SKM-1 (cell line): Measurements from ENCODE around the gene GOLGA6L7.
"Not testable (repeated sequence)": the region's sequence is repeated elsewhere in the genome, so short reads cannot be mapped to it uniquely, and the experiment has no call there.

Experiments
- DNase-seq: peaks from one replicate; lab custom pipeline; 2025; ENCODE audit not compliant: unreplicated experiment; lab: John Stamatoyannopoulos, UW

Gene GOLGA6L7

DNA sequence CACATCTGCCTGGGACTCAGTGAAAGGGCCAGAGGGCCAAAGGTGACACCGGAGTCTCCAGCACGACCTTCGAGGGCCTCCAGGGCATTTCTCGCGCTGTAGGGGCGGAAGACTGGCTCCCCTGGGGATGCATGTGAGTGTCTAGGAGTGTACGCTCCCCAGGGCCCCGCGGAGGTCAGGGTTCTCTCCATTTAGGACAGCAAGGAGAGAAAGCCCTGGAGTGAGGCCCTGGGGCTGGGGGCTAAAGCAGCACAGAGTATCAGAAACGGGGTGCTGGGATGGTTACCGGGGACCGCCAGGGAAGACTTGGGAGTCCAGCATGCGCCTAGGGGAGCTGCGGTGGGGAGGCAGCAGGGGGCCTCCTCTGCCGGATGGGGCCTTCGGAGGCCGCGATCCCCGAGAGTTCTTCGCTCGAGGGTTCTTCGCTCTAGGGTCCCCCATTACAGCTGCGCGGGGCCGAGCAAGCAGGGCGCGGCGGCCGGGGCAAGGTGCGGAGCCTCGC is 36.7 kb upstream of the GOLGA6L7 start:
- no peak for DNase-seq

DNA sequence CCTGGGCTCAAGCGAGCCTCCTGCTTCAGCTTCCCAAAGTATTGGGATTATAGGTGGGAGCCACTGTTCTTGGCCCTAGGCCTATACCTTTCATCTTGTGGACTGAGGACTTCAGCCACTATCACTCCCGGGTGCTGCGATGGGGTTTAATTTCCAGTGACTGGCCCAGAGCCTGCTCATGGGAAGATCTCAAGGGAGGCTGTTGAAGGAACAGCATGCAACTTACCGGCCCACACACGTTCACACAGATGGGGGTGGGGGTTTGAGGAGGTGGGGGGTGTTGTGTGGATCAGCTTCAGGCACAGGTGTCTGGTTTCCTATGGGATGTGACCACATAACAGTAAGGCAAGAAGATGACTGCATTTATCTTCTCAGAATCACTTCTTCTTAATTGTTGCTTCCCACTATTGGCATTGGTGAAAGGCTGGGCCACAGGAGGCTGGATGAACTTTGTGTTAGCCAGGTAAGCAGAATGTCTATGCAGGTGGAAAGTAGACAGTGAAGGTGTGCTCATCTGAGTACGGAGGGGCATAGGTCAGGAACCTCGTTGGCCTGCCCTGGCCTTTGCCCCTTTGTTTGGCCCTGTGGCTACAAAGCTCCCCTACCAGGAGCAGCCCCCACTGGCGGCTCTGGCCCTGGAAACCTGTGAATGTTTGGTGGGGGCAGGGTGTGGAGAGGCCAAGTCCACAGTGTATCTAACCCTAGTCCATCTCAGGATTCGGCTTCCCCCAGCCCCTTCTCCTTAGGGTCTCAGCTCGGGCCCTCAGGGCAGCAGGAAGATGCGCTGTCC is 35.9 kb upstream of the GOLGA6L7 start:
- DNase-seq: no peak

DNA sequence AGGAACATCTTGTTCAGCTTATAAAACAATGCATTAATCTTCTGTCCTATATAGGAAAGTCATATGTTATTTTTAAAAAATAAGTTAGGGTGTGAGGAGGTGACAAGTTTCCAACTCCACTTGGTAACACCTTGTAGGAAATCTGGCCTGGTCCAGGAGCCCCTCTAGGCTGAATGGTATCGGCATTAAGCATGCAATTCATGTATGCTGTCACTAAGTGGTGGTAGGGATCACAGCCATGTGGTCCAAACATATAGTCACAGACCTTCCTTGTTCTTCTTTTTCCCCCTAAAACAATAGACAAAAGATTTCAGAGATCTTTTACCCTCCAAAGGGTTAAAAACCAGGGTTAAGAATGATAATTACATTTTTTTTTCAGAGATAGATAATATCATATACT is 33.2 kb upstream of the GOLGA6L7 start:
- DNase-seq: no peak

DNA sequence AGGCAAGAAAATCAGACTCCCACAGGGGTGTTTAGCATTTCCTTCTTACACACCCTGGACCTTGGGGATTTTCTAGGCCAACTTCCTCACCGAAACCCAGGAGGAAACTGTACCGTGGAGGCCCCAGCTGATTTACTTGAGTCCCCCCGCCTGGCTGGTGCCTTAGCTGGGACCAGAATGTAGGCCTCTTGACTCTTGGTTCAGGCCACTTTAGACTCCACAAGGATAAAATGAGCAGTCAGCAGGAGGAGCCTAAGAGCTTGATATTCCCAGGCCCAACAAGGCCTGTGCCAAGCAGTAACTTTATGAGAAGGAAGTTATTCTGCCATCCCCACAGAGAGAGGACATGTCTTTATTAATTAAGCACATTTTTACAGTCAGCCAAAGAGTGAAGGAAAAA is 32.7 kb upstream of the GOLGA6L7 start:
- no peak for DNase-seq

DNA sequence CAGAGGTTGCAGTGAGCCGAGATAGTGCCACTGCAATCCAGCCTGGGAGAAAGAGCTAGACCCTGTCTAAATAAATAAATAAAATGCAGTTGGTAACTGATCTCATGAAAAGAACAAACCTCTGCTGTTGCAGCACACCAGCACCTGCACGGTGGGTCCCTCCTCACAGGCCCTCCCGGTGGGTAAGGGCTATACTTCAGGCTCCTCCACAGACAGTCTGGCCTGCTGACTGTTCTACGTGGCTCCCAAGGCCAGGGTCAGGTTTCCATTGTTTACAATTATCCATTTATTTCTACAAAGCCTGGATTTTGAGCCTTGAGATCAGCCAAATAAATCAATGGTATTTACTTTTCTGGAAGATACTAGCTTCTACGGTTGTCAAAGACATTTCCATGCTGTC is 32.2 kb upstream of the GOLGA6L7 start:
- no peak for DNase-seq

DNA sequence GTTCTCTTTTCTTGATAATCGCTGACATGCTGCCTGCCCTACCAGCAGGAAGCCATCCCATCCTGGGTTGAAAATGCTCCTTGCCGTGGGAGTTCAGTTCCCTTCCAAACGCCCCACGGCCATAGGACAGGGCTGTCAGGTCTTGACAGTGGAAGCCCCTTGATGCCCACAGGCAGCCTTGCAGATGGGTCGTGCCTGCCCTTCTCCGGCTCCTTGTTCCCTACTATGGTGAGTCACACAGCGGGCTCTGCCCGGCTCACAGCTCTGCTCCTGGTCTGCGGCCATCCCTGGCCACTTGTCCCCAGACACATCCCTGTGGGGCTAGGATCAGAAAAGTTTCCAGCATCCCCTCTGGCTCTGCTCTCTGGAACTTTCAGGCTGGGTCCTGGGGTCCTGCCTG is 31.1 kb upstream of the GOLGA6L7 start:
- DNase-seq: no peak

DNA sequence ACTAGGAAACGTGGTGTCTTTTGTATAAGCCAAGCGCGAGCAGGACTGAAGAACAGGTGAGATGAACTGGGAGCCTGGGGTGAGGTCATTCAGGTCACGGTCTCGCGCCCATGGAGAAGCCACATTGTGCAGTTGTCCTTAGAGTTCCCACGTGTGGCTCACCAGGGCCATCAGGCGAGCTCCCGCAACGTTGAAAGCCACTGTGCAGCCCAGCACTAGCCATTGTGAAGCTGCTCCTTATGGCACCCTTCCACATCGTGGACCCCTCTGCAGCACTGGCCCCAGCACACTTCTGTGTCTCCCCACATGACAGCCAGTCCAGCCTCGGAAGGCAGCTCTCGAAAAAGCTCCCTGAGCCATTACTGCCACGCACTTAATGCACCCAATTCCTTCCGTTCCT is 29.8 kb upstream of the GOLGA6L7 start:
- no peak for DNase-seq

DNA sequence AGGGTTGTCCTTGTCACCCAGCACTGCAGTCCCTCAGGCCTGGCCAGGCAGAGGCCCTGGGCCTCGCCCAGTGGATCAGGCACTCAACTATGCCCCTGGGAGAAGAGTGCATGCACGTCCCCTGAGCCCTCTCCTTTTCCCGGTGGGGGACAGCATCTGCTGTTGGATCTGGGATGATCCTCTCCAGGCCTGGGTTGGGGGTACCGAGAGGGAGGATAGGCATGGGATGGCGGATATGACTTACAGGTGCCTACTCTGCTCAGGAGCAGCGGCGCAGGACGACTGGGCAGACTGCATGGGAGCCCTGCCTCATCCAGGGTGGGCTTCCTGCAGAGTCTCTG is 28.4 kb upstream of the GOLGA6L7 start:
- no peak for DNase-seq

DNA sequence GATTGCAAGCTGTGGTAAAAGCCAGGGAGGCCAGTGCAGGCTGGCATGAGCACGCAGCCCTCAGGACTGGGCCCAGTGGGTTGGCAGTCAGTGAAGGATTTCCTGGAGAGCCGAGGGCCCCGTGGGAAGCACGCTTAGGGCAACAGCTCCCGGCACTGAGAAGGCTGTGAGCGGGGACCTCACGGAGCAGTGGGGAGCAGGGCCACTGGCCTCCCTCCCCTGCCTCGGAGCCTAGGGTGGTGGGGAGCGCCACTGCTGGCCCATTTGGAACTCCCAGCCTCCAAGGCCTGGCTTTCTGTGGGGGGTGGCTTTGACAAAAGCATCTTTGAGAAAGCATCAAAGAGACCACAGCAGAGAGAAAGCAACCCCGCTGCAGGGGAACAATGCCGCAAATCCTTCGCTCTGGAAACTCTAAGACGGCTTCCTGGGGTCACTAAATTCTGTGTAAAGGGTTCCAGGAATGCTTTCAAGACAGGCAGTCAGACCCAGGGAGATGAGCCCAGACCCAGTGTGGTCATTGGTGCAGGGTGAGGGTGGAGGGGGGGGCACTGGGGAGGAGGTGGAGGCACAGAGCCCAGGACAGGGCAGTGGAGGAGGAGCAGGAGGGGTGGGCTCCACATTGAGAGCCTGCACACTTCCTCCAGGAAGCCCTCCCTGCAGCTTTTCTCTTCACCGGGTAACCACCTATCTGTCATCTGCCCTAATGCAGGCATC is 27.8 kb upstream of the GOLGA6L7 start:
- no peak for DNase-seq

DNA sequence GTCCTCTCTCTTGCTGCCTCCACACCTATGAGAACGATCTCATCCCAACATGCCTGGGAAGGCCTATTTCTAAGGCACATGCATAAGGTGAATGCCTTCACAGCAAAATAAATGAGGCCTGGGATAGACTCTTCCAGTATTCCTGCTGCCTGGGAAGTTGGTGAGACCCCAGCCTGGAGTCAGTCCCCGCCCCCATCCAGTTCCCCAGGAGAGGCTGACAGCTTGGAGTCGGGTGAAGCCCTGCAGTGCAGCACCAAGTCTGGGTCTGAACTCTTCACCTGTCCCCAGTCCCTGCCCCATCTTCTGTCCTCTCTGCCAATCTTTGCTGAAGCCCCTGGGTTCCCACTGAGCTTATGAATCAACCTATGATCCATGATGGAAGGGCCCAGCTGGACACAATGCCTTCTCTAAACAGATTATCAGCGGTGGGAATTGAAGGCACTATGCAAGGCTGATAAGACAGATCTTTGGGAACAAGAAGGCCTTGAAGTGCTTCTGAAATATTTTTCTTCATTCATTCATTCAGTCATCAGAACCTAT is 27.1 kb upstream of the GOLGA6L7 start:
- DNase-seq: no peak

DNA sequence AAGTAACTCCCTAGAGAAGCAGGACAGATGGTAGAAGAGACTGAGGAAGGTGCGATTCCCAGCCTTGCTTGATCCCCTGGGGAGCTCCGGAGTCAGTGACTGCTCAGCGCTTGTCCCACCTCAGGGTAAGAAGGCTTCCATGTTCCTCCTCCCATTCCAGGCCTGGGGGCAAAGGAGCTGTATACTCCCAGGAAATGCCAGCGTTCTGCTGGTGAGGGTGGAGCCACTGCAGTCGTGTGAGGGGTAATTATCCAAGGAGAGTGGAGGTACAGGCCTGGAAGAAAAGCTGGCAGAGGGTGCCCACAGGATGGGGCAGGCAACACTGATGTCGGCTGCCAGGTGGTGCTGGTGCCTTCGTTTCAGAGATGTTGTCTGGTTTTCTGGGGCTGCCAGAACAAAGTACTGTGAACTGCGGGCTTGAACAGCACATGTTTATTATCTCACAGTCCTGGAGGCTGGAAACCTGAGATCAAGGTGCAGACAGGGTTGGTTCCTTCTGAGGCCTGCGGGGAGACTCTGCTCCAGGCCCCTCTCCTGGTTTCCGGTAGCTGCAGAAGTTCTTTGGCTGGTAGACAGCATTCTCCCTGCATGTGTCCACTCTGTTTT is 25.2 kb upstream of the GOLGA6L7 start:
- no peak for DNase-seq

DNA sequence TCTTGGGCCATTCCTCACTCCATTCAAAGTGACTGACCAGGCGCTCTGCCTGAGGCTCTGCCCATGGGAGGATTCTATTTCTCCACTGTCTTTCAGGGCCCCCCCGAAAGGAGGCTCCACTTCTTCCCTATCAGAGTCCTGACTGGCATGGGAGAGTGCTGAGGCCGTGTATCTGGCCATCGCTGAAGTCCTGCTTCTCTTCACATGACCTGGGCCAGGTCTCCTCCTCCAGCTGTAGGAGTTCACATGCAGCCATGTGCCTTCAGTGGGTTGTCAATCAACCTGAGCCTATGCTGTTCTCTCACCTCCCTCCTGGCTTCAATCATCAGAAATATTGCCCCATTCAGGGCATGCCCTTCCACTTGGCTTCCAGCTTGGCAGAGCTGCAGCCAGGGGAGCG is 24.6 kb upstream of the GOLGA6L7 start:
- DNase-seq: no peak

DNA sequence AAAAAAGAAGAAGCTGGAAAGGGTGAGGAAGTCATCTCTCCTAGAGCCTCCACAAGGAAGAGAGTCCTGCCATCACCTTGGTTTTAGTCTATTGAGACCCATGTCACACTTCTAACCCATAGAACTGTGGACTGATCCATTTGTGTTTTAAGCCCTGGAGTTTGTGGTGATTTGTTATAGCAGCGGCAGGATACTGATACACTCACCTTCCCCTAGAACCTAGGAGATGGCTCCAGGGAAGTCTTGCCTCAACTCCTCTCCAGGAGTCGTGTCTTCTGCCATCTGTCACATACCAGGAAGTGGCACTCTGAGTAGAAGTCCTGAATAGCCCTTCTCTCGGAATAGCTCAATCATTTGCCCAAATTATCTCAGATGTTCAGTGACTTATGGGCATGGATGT is 22.7 kb upstream of the GOLGA6L7 start:
- no peak for DNase-seq

DNA sequence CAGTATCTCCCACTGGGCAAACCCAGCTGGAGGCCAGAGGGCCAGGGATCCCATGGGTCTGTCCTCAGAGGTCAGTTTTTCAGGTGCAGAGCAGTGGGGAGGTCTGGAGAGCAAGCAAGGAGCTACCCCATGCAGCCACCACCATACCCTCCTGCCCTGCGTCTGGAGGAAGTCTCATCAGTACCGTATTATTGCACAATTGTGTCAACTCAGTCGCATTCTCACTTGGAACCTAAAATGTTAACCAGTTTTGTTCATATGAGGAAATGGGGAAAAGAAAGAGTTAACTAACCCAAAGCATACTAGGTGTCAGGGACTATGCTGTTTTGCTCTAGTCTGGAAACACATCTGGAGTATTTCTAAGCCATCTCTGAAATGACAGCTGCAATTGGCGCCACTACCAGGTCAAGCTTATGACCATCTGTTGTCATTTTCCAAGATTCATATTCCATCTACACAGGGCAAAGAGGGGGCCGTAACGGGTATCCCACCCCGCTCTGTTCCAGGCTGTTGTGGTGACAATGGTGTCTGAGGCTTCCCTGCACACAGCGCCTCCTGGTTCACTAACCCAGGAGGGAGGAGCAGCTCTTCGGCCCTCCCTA is 20.4 kb upstream of the GOLGA6L7 start:
- DNase-seq: no peak

DNA sequence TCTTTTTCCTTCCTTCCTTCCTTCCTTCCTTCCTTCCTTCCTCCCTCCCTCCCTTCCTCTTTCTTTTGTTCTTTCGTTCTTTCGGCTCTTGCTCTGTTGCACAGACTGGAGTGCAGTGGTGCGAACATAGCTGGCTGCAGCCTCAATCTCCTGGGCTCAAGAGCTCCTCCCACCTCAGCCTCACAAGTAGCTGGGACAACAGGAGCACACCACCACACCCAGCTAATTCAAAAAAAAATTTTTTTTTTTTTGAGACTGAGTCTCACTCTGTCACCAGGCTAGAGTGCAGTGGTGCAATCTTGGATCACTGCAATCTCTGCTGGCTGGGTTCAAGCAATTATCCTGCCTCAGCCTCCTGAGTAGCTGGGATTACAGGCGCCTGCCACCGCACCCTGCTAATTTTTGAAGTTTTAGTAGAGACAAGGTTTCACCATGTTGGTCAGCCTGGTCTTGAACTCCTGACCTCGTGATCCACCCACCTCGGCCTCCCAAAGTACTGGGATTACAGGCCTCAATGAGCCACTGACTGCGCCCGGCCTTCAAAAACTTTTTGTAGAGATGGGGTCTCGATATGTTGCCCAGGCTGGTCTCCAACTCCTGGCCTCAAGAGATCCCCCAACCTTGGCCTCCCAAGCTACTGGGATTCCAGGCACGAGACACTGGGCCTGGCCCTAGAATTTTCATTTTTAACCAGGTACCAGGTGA is 13.3 kb upstream of the GOLGA6L7 start:
- not testable (repeated sequence) for DNase-seq

DNA sequence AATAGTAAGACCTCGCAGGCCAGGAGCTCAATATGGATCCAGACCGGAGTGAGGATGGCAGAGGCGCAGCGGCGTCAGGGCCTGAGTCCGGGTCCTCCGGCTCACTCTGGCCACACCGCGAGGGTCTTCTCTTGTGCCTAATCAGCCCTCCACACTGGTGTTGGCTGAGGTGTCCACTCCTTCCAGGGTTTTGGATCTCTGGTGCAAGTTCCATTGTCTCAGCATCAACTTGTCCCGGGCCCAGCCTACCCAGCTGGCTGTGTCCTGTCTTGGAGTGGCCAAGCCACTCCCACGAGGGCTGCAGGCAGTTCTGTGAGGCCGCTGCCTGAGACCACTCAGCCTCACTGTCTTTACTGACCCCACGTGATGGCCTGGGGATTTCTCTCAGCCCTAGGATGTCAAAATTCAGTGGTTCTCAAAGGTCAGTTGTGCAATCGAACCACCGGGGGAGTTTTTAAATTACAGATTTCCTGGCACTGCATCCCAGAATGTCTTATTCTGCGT is 12.6 kb upstream of the GOLGA6L7 start:
- DNase-seq: peak; percentile 40

DNA sequence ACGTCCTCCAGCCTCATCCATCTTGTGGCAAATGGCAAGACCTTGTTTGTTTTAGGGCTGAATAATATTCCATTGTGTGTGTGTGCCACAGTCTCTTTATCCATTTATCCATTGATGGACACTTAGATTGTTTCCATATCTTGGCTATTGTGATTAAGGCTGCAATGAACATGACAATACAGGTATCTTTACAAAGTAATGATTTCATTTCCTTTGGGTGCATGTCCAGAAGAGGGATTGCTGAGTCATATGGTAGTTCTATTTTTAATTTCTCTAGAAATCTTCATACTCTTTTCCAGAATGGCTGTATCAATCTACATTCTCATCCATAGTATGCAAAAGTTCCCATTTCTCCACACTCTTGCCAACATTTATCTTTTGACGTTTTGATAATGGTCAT is 6.1 kb upstream of the GOLGA6L7 start:
- DNase-seq: not testable (repeated sequence)

DNA sequence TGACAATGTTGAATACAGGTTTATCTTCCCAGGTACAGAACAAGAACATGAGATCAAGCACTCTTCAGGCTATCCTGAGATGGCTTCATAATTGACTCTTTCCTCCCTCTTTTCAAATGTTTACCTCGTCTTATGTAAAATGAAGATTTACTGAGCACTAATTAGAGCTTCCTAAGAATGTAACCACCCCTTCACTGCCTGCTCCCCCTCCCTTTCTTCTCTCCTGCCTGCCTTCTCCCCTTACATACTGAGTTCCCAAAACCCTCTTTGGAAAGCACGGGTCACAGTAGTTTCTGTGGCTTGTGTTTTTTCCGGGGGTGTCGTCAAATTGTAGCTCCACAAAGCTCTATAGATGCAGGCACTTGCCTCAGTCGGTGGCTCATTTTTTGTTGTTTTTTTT is 5.2 kb upstream of the GOLGA6L7 start:
- DNase-seq: not testable (repeated sequence)

DNA sequence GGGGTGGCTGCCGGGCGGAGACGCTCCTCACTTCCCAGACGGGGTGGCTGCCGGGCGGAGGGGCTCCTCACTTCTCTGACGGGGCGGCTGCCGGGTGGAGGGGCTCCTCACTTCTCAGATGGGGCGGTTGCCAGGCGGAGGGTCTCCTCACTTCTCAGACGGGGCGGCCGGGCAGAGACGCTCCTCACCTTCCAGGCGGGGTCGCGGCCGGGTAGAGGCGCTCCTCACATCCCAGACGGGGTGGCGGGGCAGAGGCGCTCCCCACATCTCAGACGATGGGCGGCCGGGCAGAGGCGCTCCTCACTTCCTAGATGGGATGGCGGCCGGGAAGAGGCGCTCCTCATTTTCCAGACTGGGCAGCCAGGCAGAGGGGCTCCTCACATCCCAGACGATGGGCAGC is 1.3 kb upstream of the GOLGA6L7 start:
- not testable (repeated sequence) for DNase-seq

DNA sequence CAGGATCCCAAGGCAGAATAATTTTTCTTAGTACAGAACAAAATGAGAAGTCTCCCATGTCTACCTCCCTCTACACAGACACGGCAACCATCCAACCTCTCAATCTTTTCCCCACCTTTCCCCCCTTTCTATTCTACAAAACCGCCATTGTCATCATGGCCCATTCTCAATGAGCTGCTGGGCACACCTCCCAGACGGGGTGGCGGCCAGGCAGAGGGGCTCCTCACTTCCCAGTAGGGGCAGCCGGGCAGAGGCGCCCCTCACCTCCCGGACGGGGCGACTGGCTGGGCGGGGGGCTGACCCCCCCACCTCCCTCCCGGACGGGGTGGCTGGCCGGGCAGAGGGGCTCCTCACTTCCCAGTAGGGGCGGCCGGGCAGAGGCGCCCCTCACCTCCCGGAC is 827 bp upstream of the GOLGA6L7 start:
- not testable (repeated sequence) for DNase-seq

DNA sequence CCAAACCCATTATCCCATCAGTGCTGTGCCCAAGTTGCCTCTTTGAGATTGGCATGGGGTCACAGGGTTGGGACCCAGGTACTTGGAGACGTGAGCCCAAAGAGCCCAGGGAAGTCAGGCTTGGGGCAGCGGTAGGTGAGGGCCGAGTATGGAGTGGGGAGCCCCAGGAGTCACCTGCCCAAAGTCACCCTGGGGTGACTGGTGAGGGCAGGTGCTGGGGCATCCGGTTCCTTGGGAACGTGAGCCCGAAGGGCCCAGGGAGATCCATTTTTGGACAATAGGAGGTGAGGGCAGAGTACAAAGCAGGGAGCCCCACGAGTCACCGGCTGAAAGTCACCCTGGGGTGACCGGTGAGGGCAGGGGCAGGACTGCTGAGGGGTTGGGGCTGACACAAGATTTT is 485 bp downstream of the GOLGA6L7 start:
- DNase-seq: not testable (repeated sequence)
